NCI-H82 treated with DMSO at 0.1 percent for 48 hours (cell line): ENCODE results near the gene COL27A1.

ENCODE experiments used
- DNase-seq: peaks from one replicate; lab custom pipeline; 2025; ENCODE audit not compliant: unreplicated experiment; lab: John Stamatoyannopoulos, UW

Gene COL27A1

GRCh38 chr9:114221706-114222465 is 66.5 kb downstream of the COL27A1 start:
- no peak for DNase-seq

- no peak for DNase-seq
Measured at GRCh38 chr9:114223564-114224246, 68.4 kb downstream of the COL27A1 start.

- DNase-seq = no peak
Measured at GRCh38 chr9:114224247-114224610, 68.9 kb downstream of the COL27A1 start.

GRCh38 chr9:114225561-114226212 is 70.3 kb downstream of the COL27A1 start:
- DNase-seq = no peak

GRCh38 chr9:114226246-114227055 is 71.1 kb downstream of the COL27A1 start:
- no peak for DNase-seq

- no peak for DNase-seq
Measured at GRCh38 chr9:114227288-114228015, 72.1 kb downstream of the COL27A1 start.

GRCh38 chr9:114228016-114228808 is 72.9 kb downstream of the COL27A1 start:
- no peak for DNase-seq

GRCh38 chr9:114229295-114229694 is 74.0 kb downstream of the COL27A1 start:
- DNase-seq = no peak

GRCh38 chr9:114230068-114230467 is 74.7 kb downstream of the COL27A1 start:
- no peak for DNase-seq

GRCh38 chr9:114231273-114231672 is 75.9 kb downstream of the COL27A1 start:
- no peak for DNase-seq

GRCh38 chr9:114231719-114232449 is 76.5 kb downstream of the COL27A1 start:
- DNase-seq = no peak

- DNase-seq = no peak
Measured at GRCh38 chr9:114233491-114234185, 78.3 kb downstream of the COL27A1 start.

- DNase-seq = no peak
Measured at GRCh38 chr9:114235033-114235661, 79.8 kb downstream of the COL27A1 start.

GRCh38 chr9:114236391-114237138 is 81.2 kb downstream of the COL27A1 start:
- DNase-seq = no peak

- DNase-seq = no peak
Measured at GRCh38 chr9:114237247-114237646, 81.9 kb downstream of the COL27A1 start.

- DNase-seq = no peak
Measured at GRCh38 chr9:114237781-114238180, 82.4 kb downstream of the COL27A1 start.

- DNase-seq = no peak
Measured at GRCh38 chr9:114238472-114238871, 83.1 kb downstream of the COL27A1 start.
